Myocyte (in vitro differentiated cells): ENCODE measurements around the gene TJP3. TPM values are rescaled to one million over a fixed set of nuclear protein-coding genes. Genes with fewer than 3 reads are reported as not detected.

Source experiments
- DNase-seq: peaks from one replicate; pipeline ENCODE4 v3.0.0-alpha.2; 2012; ENCODE audit warnings: low read depth
- total RNA-seq: library from RNA; depleted of rRNA; stranded (reverse); fragments of >200 nt; gene quantifications from 2 replicates; pipeline ENCODE4 v1.2.3, GENCODE V29; 2014

Gene TJP3
- total RNA-seq, 1 donor from 2014 or later = not detected

- no peak for DNase-seq
Observed at GRCh38 chr19:3671680-3672574, 36.3 kb upstream of the TJP3 start.

- DNase-seq = no peak
Observed at GRCh38 chr19:3672575-3672948, 35.6 kb upstream of the TJP3 start.

GRCh38 chr19:3672993-3673392 lies 35.2 kb upstream of the TJP3 start:
- no peak for DNase-seq

- no peak for DNase-seq
Observed at GRCh38 chr19:3673506-3674439, 34.4 kb upstream of the TJP3 start.

GRCh38 chr19:3674784-3675543 lies 33.2 kb upstream of the TJP3 start:
- DNase-seq = no peak

- no peak for DNase-seq
Observed at GRCh38 chr19:3678188-3678587, 30.0 kb upstream of the TJP3 start.

- no peak for DNase-seq
Observed at GRCh38 chr19:3679138-3679537, 29.0 kb upstream of the TJP3 start.

GRCh38 chr19:3679581-3679980 lies 28.6 kb upstream of the TJP3 start:
- no peak for DNase-seq

GRCh38 chr19:3680939-3681338 lies 27.2 kb upstream of the TJP3 start:
- DNase-seq = no peak

GRCh38 chr19:3682286-3682685 lies 25.9 kb upstream of the TJP3 start:
- DNase-seq = no peak

- DNase-seq = no peak
Observed at GRCh38 chr19:3682741-3683404, 25.3 kb upstream of the TJP3 start.

GRCh38 chr19:3683405-3684053 lies 24.7 kb upstream of the TJP3 start:
- no peak for DNase-seq

GRCh38 chr19:3684054-3684816 lies 23.9 kb upstream of the TJP3 start:
- DNase-seq = no peak

GRCh38 chr19:3684817-3685410 lies 23.3 kb upstream of the TJP3 start:
- DNase-seq = no peak

GRCh38 chr19:3687393-3687773 lies 20.8 kb upstream of the TJP3 start:
- no peak for DNase-seq

GRCh38 chr19:3687774-3688706 lies 20.1 kb upstream of the TJP3 start:
- DNase-seq = no peak

- DNase-seq = no peak
Observed at GRCh38 chr19:3690551-3691371, 17.4 kb upstream of the TJP3 start.
